AG09319 (cell line): Measurements from ENCODE around the gene CAB39.

Source experiments
- DNase-seq: peaks from one replicate; pipeline ENCODE4 v3.0.0-alpha.2; 2010; ENCODE audit warnings: low read depth; ENCODE audit errors: extremely low read depth
- TF ChIP-seq, protein P1 (sequence below): IDR thresholded peaks from 2 replicates; pipeline ENCODE4 v1.5.1; 2011; ENCODE audit warnings: low read depth, mild to moderate bottlenecking, inconsistent platforms, low read length, moderate library complexity

CAB39 gene

GRCh38 chr2:230668184-230668938, 44.3 kb upstream of the CAB39 start:
- no peak for DNase-seq
- TF ChIP-seq, protein P1, sequence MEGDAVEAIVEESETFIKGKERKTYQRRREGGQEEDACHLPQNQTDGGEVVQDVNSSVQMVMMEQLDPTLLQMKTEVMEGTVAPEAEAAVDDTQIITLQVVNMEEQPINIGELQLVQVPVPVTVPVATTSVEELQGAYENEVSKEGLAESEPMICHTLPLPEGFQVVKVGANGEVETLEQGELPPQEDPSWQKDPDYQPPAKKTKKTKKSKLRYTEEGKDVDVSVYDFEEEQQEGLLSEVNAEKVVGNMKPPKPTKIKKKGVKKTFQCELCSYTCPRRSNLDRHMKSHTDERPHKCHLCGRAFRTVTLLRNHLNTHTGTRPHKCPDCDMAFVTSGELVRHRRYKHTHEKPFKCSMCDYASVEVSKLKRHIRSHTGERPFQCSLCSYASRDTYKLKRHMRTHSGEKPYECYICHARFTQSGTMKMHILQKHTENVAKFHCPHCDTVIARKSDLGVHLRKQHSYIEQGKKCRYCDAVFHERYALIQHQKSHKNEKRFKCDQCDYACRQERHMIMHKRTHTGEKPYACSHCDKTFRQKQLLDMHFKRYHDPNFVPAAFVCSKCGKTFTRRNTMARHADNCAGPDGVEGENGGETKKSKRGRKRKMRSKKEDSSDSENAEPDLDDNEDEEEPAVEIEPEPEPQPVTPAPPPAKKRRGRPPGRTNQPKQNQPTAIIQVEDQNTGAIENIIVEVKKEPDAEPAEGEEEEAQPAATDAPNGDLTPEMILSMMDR = no peak

GRCh38 chr2:230668939-230669303, 43.7 kb upstream of the CAB39 start:
- TF ChIP-seq, protein P1 = no peak
- no peak for DNase-seq

- DNase-seq = no peak
- TF ChIP-seq, protein P1 = no peak
These were observed 43.2 kb upstream of the CAB39 start for GRCh38 chr2:230669386-230669950.

DNA sequence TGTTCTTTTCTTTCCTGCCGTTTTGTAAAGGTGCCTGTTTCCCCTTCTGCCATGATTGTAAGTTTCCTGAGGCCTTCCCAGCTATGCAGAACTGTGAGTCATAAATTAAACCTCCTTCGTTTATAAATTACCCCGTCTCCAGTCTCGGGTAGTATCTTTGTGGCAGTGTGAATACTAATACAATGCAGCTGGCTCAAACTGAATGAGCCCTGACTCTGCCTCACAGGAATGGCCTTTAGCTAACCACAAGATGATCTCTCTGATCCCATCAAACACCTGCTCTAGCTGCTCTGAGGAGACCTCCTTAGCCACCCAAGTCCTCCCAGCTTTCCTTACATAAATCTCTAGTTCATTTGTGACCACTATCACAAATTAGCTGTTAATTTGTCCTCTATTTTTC, 41.5 kb upstream of the CAB39 start:
- DNase-seq = no peak
- TF ChIP-seq, protein P1 = no peak

DNA sequence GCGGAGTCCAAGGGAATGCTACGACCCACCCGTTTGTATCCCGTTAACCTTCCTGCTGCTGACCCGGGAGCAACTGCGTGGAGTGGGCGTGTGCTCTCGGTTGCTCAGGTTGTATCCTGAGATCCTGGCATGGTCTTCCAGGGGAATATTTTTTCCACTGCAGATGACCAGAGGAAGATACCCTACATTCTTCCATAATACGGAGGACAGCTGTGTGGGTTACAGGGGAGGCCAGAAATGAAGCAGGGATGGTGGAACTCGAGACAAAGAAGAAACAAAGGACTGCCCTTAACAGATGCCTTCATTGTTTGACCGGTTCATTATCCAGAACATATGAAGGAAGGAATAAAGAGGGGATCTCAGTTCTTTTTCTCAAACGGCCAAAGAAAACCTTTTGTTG, 39.8 kb upstream of the CAB39 start:
- DNase-seq = no peak
- TF ChIP-seq, protein P1 = no peak

DNA sequence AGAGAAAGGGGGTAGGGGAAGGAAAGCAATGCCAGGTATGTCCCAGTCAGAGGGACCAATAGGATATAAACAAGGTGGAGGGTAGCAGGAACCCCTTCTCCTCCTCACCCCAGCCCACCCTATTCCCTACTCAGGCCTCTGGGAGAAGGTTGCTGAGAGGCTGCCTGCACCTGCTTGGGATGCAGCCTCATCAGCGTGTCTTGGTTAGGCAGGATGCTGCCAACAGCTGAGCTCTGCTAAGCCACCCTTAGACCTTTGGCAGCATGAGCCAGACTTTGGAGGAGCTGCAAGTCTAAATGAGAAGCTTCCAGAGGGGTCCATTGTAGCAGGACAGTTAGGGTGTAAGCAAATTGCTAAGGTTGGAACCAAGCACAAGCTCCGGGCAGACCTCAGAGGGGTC, 38.2 kb upstream of the CAB39 start:
- DNase-seq = no peak
- TF ChIP-seq, protein P1 = no peak

GRCh38 chr2:230674966-230675672, 37.5 kb upstream of the CAB39 start:
- DNase-seq = no peak
- TF ChIP-seq, protein P1 = no peak
